ENCODE results near the gene ANKRD26.

Gene ANKRD26

GRCh38 chr10:27099916-27100812 lies at the start of gene ANKRD26:
Gene ANKRD26 (minus strand): TSS chr10:27100494. CDS start chr10:27100326, 168 bp downstream.
- DNase-seq (ENCODE audit: low read depth) = peak; percentile 93
- H3K4me3 ChIP-seq (ENCODE audit: low read depth, low read length) = peak within 1 kb of the TSS; percentile 82
- TF ChIP-seq CTCF (IDR thresholded peaks at IDR 0.05; ENCODE audit: low read depth, low read length, missing control alignments) = no peak
- in situ Hi-C loops (cut with HindIII; ENCODE audit: low sequenced_read_pairs) = no loop called here

GRCh38 chr10:27147701-27148100 lies 47.4 kb upstream of the ANKRD26 start:
- no peak overlapping the region for H3K4me3 ChIP-seq (ENCODE audit: low read depth, low read length)
- in situ Hi-C loops (cut with HindIII; ENCODE audit: low sequenced_read_pairs) = no loop called here
- no peak for TF ChIP-seq CTCF (IDR thresholded peaks at IDR 0.05; ENCODE audit: low read depth, low read length, missing control alignments)
- no peak for DNase-seq (ENCODE audit: low read depth)

GRCh38 chr10:27145937-27146336 lies 45.6 kb upstream of the ANKRD26 start:
- DNase-seq (ENCODE audit: low read depth) = no peak
- no peak overlapping the region for H3K4me3 ChIP-seq (ENCODE audit: low read depth, low read length)
- in situ Hi-C loops (cut with HindIII; ENCODE audit: low sequenced_read_pairs) = no loop called here
- TF ChIP-seq CTCF (IDR thresholded peaks at IDR 0.05; ENCODE audit: low read depth, low read length, missing control alignments) = no peak

GRCh38 chr10:27143686-27144085 lies 43.4 kb upstream of the ANKRD26 start:
- H3K4me3 ChIP-seq (ENCODE audit: low read depth, low read length) = no peak overlapping the region
- no peak for DNase-seq (ENCODE audit: low read depth)
- in situ Hi-C loops (cut with HindIII; ENCODE audit: low sequenced_read_pairs) = no loop called here
- TF ChIP-seq CTCF (IDR thresholded peaks at IDR 0.05; ENCODE audit: low read depth, low read length, missing control alignments) = no peak

GRCh38 chr10:27138277-27138676 lies 38.0 kb upstream of the ANKRD26 start:
- TF ChIP-seq CTCF (IDR thresholded peaks at IDR 0.05; ENCODE audit: low read depth, low read length, missing control alignments) = no peak
- DNase-seq (ENCODE audit: low read depth) = no peak
- H3K4me3 ChIP-seq (ENCODE audit: low read depth, low read length) = no peak overlapping the region
- in situ Hi-C loops (cut with HindIII; ENCODE audit: low sequenced_read_pairs) = no loop called here

- TF ChIP-seq CTCF (IDR thresholded peaks at IDR 0.05; ENCODE audit: low read depth, low read length, missing control alignments) = no peak
- DNase-seq (ENCODE audit: low read depth) = no peak
- in situ Hi-C loops (cut with HindIII; ENCODE audit: low sequenced_read_pairs) = no loop called here
- no peak overlapping the region for H3K4me3 ChIP-seq (ENCODE audit: low read depth, low read length)
These were observed 34.1 kb upstream of the ANKRD26 start for GRCh38 chr10:27134371-27134770.

Measured in astrocyte of the cerebellum (primary cell).